ENCODE data around the gene EML5. TPM values are rescaled to one million over a fixed set of nuclear protein-coding genes. Genes with fewer than 3 reads are reported as not detected.

EML5 gene
- total RNA-seq, 1 experiment from 2014 or later = 0.52 TPM

DNA sequence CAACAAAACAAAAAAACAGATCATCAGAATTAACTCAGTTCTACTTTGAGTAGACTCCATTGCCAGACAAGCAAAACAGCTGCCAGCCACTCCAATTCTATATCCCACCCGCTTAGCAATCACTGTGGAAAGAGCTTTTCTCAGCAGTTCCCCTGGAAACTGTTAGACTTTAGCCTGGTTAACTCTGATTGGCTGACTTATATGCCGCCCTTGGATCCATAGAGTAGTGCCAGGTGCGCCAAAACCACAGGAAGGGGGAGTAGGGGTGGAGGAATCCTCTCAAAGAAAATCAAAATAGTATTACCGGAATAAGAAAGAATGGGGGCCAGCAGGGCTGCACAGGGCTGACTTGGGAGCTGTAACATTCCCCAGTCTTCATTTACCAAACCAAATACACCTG is 5.4 kb upstream of the EML5 start:
- no peaks in the 10 kb centered on the region for H3K4me1 Mint-ChIP-seq (ENCODE audit: low read depth, unreplicated experiment)
- H3K27ac Mint-ChIP-seq (ENCODE audit: unreplicated experiment) = no peak overlapping the region
- intact Hi-C loops (cut with micrococcal nuclease; ENCODE audit: unreplicated experiment) = loop anchor here (10.0 kb wide), 1 partner anchor 133 kb away; no protein-coding TSS in a partner anchor
- CTCF ChIA-PET = no interaction called here
- H3K36me3 Mint-ChIP-seq (ENCODE audit: insufficient read depth, unreplicated experiment) = peaks cover 4% of the 10 kb centered on the region
- peaks cover 34% of the 10 kb centered on the region for H3K27me3 Mint-ChIP-seq (ENCODE audit: unreplicated experiment)
- H3K9me3 Mint-ChIP-seq (ENCODE audit: low read depth, unreplicated experiment) = no peaks in the 10 kb centered on the region
- no TSS peak for BruUV-seq (replicated peaks)
- H3K4me3 Mint-ChIP-seq (ENCODE audit: low read depth, unreplicated experiment) = no peak overlapping the region
- TF ChIP-seq, protein P1, sequence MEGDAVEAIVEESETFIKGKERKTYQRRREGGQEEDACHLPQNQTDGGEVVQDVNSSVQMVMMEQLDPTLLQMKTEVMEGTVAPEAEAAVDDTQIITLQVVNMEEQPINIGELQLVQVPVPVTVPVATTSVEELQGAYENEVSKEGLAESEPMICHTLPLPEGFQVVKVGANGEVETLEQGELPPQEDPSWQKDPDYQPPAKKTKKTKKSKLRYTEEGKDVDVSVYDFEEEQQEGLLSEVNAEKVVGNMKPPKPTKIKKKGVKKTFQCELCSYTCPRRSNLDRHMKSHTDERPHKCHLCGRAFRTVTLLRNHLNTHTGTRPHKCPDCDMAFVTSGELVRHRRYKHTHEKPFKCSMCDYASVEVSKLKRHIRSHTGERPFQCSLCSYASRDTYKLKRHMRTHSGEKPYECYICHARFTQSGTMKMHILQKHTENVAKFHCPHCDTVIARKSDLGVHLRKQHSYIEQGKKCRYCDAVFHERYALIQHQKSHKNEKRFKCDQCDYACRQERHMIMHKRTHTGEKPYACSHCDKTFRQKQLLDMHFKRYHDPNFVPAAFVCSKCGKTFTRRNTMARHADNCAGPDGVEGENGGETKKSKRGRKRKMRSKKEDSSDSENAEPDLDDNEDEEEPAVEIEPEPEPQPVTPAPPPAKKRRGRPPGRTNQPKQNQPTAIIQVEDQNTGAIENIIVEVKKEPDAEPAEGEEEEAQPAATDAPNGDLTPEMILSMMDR (IDR thresholded peaks at IDR 0.05; ENCODE audit: unreplicated experiment) = no peak
- no peak for DNase-seq

DNA sequence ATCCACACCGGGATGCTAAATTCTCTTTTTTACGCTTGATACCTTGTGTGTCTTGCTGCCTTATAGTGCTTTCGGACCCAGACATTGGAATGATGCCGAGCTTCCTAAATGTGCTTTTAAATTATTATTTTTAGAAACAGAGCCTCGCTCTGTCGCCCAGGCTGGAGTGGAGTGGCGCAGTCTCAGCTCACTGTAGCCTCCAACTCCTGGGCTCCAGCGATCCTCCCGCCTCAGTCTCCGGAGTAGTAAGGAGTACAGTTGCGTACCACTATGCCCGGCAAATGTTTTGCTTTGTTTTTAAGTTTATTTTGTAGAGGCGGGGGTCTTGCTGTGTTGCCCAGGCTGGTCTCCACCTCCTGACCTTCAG is 489 bp upstream of the EML5 start:
- no peaks in the 10 kb centered on the region for H3K4me1 Mint-ChIP-seq (ENCODE audit: low read depth, unreplicated experiment)
- peaks cover 21% of the 10 kb centered on the region for H3K36me3 Mint-ChIP-seq (ENCODE audit: insufficient read depth, unreplicated experiment)
- CTCF ChIA-PET = no interaction called here
- intact Hi-C loops (cut with micrococcal nuclease; ENCODE audit: unreplicated experiment) = loop anchor here (10.0 kb wide), 1 partner anchor 128 kb away; no protein-coding TSS in a partner anchor
- peak overlapping the region; percentile 66 for H3K4me3 Mint-ChIP-seq (ENCODE audit: low read depth, unreplicated experiment)
- peaks cover 25% of the 10 kb centered on the region for H3K27me3 Mint-ChIP-seq (ENCODE audit: unreplicated experiment)
- BruUV-seq (replicated peaks) = no TSS peak
- no peaks in the 10 kb centered on the region for H3K9me3 Mint-ChIP-seq (ENCODE audit: low read depth, unreplicated experiment)
- TF ChIP-seq, protein P1 (IDR thresholded peaks at IDR 0.05; ENCODE audit: unreplicated experiment) = no peak
- H3K27ac Mint-ChIP-seq (ENCODE audit: unreplicated experiment) = no peak overlapping the region
- DNase-seq = no peak

DNA sequence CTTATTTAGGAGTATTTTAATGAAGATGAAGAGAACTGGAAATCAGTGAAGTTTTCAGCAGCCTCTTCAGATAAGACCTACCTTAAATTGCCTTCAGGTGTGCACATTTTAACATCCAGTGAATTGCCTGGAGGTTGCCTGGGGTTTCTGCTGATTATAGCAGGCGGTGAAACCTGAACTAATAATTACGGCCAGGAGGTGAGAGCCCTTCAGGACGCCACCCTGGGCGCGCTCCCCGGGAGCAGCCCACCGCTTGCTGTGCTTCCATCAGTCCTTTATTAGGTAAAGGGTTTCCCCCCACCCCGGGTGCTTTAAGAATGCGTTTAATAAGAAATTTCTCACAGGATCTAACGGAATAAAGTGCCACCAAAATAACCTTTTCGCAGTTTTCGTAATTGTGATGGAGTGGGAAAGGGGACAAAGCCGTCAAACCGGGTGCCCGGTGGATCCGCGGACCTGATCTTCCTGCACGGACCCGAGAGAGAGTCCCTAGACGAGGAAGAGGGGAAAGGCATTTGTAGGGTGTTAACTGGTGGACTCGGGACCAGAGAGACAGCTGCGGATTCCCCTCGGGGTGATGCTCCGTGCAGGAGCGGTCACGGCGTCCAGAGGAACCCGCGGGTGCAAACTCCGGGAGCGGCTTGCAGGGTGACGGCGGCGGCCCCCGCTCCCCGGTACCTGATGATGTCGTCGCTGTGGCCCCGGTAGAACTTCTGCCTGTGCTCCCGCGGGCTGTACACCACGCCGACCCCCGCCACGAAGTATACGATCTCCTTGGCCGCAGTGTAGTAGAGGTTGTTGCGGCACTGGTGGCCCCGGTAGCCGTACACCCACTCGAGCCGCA is 902 bp downstream of the EML5 start:
- intact Hi-C loops (cut with micrococcal nuclease; ENCODE audit: unreplicated experiment) = loop anchor here (10.0 kb wide), 1 partner anchor 127 kb away; no protein-coding TSS in a partner anchor
- Mint-ChIP-seq H3K9me3 (ENCODE audit: low read depth, unreplicated experiment) (no peaks in the 10 kb centered on the region), H3K36me3 (ENCODE audit: insufficient read depth, unreplicated experiment) (peaks cover 21% of the 10 kb centered on the region), H3K4me3 (ENCODE audit: low read depth, unreplicated experiment) (peak overlapping the region; percentile 66), H3K27ac (ENCODE audit: unreplicated experiment) (no peak overlapping the region), H3K27me3 (ENCODE audit: unreplicated experiment) (peaks cover 21% of the 10 kb centered on the region), H3K4me1 (ENCODE audit: low read depth, unreplicated experiment) (no peaks in the 10 kb centered on the region)
- no TSS peak for BruUV-seq (replicated peaks)
- TF ChIP-seq, protein P1 (IDR thresholded peaks at IDR 0.05; ENCODE audit: unreplicated experiment) = no peak
- CTCF ChIA-PET = interaction anchor here (0.6 kb wide), 1 partner anchor 14 kb away, joined by 3 read pairs; no protein-coding TSS in a partner anchor
- peak; percentile 12 for DNase-seq

DNA sequence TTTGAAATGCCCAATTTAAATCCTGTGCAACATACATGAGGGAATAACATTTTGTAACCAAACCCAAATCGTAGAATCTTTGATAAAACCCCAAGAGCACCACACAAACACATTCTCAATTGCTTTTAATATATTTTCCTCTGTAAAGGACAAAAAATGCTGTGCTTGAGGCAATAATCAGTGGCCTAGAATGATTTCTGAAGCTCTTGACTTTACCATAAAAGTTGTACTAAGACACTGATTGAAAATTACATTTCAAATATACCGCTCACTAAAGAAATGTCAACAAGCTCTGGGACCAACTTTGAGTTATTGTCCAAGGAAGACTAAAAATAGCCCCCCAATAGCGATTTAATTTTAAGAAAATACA is 1.5 kb downstream of the EML5 start:
- intact Hi-C loops (cut with micrococcal nuclease; ENCODE audit: unreplicated experiment) = loop anchor here (10.0 kb wide), 1 partner anchor 126 kb away; no protein-coding TSS in a partner anchor
- Mint-ChIP-seq H3K36me3 (ENCODE audit: insufficient read depth, unreplicated experiment) (peaks cover 21% of the 10 kb centered on the region), H3K27ac (ENCODE audit: unreplicated experiment) (no peak overlapping the region), H3K4me3 (ENCODE audit: low read depth, unreplicated experiment) (peak overlapping the region; percentile 66), H3K9me3 (ENCODE audit: low read depth, unreplicated experiment) (no peaks in the 10 kb centered on the region), H3K27me3 (ENCODE audit: unreplicated experiment) (peaks cover 27% of the 10 kb centered on the region), H3K4me1 (ENCODE audit: low read depth, unreplicated experiment) (no peaks in the 10 kb centered on the region)
- TF ChIP-seq, protein P1 (IDR thresholded peaks at IDR 0.05; ENCODE audit: unreplicated experiment) = no peak
- no peak for DNase-seq
- CTCF ChIA-PET = no interaction called here
- BruUV-seq (replicated peaks) = no TSS peak

Data from Calu3 (cell line).